Amygdala (tissue), 56 donors: Measurements from ENCODE around the gene SMARCD3.
A peak's percentile ranks its signal among the peaks of the same experiment; 100 is the strongest.

Source experiments
- DNase-seq, 56 donors: peaks; one replicate each; lab custom pipeline; 2025; lab: John Stamatoyannopoulos, UW

Gene SMARCD3

GRCh38 chr7:151250181-151251132 is 2.0 kb upstream of the SMARCD3 start:
- no peak for DNase-seq

GRCh38 chr7:151249732-151250072 is 1.2 kb upstream of the SMARCD3 start:
- peak in 4 of 56 donors; percentile 26 to 67 (median 43) for DNase-seq

- DNase-seq, result peak in 31 of 56 donors; percentile 30 to 78 (median 58)
Observed at GRCh38 chr7:151249034-151249731, 689 bp upstream of the SMARCD3 start.

- DNase-seq, result peak in 3 of 56 donors; percentile 27 to 38 (median 36)
Observed at GRCh38 chr7:151247611-151248345, 716 bp downstream of the SMARCD3 start.

GRCh38 chr7:151246851-151247580 is 1.5 kb downstream of the SMARCD3 start:
- no peak for DNase-seq

- DNase-seq, result no peak
Observed at GRCh38 chr7:151246102-151246850, 2.2 kb downstream of the SMARCD3 start.

GRCh38 chr7:151245360-151246101 is 3.0 kb downstream of the SMARCD3 start:
- peak in 2 of 56 donors; percentile 36 to 50 for DNase-seq

GRCh38 chr7:151244841-151245346 is 3.6 kb downstream of the SMARCD3 start:
- DNase-seq, result no peak

GRCh38 chr7:151244196-151244840 is 4.2 kb downstream of the SMARCD3 start:
- peak in 21 of 56 donors; percentile 16 to 78 (median 34) for DNase-seq

- peak in 12 of 56 donors; percentile 18 to 59 (median 32) for DNase-seq
Observed at GRCh38 chr7:151243408-151244195, 4.9 kb downstream of the SMARCD3 start.

- no peak for DNase-seq
Observed at GRCh38 chr7:151243045-151243349, 5.5 kb downstream of the SMARCD3 start.

GRCh38 chr7:151242159-151243044 is 6.1 kb downstream of the SMARCD3 start:
- DNase-seq, result no peak

GRCh38 chr7:151241755-151242096 is 6.8 kb downstream of the SMARCD3 start:
- no peak for DNase-seq

- no peak for DNase-seq
Observed at GRCh38 chr7:151240942-151241754, 7.3 kb downstream of the SMARCD3 start.

GRCh38 chr7:151240536-151240935 is 8.0 kb downstream of the SMARCD3 start:
- no peak for DNase-seq
